ENCODE measurements around the gene ECPAS.
"Not testable (repeated sequence)": the region's sequence is repeated elsewhere in the genome, so short reads cannot be mapped to it uniquely, and the experiment has no call there.

Gene ECPAS

DNA sequence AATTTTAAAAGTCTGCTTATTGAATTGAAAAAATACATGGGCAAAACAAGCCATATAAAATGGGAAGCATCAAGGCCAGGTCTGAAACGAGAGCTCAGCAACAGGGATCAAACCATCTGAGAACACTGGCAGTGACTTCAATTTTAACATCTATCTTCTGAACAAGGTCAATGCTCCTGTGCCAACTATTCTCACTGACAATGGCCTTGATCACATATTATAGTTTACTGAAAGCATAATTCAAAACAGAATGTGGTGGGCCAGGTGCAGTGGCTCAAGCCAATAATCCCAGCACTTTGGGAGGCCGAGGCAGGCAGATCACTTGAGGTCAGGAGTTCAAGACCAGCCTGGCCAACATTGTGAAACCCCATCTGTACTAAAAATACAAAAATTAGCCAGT lies 9.0 kb downstream of the ECPAS start:
- DNase-seq, result no peak

DNA sequence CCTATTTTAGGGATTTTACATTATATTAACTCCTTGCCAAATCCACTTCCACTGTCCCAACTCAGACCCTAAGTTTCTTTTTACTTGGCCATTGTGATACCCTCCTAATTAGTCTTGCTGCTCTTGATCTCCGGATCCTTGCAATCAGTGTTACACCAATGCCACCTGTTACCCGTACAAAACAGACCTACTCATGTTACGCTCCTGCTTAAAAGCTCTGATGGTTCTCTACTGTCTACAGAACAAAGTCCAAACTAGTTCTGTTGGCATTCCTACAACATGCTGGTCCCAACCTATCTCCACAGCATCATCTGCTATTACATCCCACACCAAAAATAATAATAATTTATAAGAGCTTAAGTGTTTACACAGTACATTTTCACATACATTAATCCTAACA lies 9.8 kb downstream of the ECPAS start:
- peak in 1 of 3 experiments; percentile 1 for DNase-seq

DNA sequence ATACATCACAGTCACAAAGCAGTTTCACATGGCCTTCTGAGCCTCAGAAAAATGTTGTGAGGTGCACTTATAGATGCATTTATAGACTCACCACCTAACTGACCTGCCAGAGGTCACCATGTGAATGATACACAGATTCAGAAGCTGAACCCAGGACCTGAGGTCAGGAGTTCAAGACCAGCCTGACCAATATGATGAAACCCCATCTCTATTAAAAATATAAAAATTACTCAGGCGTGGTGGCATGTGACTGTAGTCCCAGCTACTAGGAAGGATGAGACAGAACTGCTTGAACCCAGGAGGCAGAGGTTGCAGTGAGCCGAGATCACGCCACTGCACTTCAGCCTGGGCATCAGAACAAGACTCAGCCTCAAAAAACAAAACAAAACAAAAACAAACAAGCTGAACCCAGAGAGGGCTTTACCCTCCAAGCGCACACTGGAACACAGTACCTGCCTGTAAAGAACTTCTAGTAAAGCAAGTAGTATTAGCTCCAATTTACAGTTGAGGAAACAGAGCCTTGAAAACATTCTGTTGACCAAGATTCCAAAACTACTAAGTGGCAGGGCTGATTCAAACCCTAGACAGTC lies 16.3 kb downstream of the ECPAS start:
- no peak for DNase-seq

DNA sequence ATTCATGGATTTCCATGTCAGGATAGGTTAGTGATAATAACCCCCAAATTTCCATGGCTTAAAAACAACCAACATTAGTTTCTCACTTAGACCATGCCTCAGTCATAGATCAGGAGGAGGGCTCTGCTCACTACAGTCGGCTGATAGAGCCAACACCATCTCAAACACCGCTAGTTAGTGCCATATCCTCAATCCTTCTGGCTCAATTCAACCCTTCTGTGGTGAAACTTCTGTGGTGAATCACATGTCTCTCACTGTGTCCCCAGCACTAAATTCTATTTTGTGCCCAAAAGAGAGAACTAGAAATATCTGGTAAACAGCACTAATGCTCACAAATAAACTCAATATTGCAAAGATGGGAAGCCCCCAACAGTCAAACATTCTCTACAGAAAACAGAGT lies 21.1 kb downstream of the ECPAS start:
- DNase-seq, result no peak

DNA sequence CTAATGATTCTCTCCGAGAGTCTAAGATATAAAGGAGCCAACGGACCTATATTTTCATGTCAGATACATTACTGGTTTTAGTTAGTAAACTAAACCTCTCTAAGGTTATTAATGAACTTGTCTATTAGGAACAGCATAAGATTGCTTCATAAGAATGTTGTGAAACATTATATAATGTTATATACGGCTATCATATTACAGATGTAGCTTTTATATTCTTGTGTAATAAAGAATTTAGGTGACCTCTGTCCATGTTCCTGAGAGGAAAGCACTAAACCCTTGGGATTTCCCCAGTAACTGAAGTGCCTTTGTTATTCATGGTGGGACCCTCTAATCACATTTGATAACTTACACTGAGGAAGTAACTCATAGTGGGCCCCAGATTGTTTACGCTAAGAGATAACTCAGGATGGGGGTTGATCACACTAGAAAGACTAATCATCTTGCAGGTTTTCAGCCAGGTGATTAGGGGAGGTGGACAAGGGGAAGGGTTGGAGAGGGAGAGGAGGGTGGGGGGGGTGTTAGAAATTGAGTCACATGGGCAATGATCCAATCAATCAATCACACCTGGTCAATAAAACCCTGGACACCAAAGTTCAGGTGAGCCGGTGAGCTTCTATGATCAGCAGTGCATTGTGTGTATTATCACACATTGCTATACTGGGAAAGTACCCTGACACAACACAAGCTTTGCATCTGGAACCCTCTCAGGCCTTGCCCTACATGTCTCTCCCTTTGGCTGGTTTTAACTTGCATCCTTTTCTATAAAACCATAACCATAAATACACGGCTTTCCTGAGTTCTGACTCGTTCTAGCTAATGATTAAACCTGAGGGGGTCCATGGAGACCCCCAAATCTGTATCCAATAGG lies 25.8 kb downstream of the ECPAS start:
- DNase-seq, result no peak

DNA sequence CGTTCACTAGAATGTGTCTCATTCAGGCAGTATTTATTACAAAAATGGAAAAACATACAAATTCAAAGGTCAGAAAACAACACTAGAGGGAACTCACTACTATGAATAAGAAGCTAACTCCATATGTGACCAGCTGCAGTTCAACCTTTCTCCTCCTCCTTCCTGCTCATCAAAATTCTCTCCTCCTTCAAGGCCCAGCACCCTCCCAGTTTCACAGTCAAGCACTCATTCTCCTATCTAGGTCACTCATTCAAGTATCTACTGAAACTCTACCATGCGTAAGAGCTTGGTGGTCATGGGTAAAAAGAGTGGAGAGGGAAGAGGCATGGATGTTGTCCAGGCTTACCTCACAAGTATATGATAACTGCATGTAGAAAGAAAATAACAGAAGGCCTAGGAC lies 27.7 kb downstream of the ECPAS start:
- no peak for DNase-seq

DNA sequence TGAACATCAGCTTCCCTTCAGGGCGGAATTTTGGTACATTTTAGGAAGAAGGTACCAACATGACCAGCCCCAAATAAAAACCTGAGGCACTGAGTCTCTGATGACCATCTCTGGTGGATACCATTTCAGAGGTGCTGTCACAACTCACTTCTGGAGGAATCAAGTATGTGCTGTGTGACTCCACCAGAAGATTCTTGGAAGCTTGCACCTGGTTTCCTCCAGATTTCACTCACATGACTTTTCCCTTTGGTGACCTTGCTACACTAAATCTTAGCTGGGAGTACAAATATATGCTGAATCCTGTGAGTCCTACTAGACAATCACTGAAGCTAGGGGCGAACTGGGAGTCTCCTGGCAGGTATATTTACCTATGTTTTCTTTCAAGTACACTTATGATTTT lies 28.5 kb downstream of the ECPAS start:
- no peak for DNase-seq

DNA sequence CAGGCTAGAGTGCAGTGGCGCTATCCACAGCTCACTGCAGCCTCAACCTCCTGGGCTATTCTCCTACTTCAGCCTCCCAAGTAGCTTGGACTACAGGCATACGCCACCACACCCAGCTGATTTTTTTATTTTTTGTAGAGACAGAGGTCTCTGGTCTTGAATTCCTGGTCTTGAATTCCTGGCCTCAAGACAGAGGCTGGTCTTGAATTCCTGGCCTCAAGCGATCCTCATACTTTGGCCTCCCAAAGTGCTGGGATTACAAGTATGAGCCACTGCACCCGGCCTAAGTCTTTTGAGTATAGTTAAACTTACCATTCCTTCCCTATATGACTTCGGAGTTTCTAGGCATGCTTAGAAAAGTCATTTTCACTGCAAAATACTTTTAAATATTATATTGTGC lies 29.4 kb downstream of the ECPAS start:
- no peak for DNase-seq

DNA sequence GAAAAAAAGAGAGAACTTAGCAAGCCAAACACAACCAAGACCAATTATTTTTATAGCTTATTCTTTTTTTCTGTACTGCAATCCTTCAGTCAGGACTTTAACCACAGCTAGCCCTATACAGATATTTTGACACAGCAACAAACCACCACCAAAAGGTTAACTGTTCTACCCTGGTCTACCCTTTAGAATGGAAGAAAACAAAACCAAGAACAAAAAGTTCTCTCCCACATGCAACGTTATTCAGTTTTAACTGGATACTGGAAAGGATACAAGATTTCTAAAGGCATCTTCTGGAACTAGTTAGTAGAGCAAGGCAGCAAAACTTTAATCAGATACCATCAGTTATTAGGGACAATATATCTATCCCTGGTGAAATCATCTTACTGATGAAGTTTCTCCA lies 32.6 kb downstream of the ECPAS start:
- no peak for DNase-seq

DNA sequence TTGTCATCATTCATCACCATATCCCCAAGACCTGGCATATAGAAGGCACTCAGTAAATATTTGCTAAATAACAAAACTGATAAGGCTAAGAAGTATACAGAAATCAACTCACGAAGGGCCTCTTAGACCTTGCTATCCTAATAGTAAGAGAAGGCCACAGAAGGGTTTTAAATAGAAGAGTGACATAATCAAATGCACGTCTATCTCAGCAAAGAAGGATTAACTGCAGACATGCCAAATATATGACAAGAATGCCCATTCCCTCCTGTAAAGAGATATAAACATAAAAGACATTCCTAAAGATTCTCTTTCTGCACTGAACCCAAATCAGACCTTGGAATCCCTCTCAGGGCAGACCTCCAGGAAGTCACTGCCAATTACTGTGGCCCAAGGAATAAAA lies 34.1 kb downstream of the ECPAS start:
- no peak for DNase-seq

DNA sequence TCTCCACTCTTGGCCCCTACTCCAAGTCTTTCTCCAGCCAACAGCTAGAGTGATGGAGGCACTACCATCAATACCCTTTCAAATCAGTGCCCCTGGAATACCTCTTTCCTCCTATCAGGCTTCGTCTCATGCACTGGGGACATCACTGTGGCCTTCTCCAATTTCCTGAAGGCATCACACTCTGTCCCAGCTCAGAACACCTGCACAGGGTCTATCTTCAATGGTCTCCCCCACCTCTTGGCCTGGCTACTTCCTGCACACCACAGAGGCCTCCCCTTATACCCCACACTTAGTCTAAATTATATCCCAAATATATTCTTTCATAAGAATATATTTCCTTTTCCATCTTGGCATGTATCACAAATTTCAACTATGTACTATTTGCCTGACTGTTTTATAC lies 34.5 kb downstream of the ECPAS start:
- no peak for DNase-seq

DNA sequence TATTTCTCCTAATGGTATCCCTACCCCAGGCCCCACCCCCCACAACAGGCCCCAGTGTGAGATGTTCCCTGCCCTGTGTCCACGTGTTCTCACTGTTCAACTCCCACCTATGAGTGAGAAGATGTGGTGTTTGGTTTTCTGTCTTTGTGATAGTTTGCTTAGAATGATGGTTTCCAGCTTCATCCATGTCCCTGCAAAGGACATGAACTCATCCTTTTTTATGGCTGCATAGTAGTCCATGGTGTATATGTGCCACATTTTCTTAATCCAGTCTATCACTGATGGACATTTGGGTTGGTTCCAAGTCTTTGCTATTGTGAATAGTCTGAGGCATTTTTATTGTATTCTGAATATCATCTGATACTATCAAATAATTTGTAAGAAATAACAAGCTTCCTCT lies 38.4 kb downstream of the ECPAS start:
- DNase-seq, result not testable (repeated sequence)

DNA sequence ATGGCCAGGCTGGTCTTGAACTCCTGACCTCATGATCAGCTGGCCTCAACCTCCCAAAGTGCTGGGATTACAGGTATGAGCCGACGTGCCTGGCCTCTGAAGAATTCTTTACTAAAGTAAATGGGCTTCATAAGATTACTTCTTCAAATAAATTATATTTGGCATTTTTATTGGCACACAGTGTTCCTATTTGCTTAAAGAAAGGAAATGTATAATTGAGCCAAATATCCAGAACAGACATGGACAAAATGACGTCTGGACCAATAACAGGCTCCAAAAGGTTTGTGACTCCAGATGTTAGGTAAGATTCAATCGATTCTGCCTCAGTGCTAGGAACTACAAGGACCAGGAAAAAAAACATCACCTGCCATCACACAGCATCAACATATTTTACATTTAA lies 40.7 kb downstream of the ECPAS start:
- no peak for DNase-seq

DNA sequence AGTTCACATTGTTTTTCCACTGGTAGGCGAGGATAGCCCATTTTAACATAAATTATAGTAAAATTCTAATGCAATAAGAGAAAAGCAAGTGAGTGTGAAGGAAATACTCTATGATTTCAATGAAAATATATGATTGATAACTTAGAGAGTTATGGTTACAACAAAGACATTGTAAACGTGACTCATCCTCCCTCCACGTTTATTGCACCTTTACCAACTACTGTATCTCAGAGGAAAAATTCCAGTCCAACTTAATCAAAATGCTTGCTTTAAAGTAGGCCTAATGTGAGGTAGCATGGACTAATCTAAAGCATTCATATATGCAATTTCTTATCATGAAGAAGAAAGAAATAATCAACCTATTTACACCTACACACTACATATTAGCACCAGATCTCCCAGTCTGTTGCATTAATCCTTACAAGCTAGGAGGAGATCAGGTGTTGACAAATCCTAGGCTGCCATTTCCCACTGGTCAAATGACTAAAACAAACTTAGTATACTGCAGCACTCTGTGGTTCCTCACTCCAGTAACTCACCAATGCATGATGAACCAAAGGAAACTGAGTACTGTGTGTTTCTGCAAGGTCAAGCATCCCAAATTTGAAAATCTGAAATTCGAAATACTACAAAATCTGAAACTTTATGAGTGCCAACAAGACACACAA lies 41.7 kb downstream of the ECPAS start:
- no peak for DNase-seq

DNA sequence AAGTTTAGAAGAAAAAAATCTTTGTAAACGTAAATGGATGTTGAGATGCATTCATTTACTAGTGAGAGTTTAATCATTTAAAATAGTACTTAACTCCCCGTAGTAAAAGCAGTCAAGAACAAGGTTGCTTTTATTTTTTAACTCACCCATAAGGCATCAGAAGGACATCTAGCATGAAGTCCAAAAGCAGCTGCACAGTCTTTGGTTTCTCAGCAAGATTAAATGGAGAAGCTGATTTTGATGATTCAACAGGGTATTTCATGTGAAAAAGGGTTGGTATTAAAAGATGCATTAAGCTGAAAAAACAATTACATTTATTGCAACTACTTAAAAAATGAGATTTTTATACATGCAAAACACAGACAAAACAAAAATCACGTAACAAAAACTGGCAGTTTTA lies 44.0 kb downstream of the ECPAS start:
- no peak for DNase-seq

DNA sequence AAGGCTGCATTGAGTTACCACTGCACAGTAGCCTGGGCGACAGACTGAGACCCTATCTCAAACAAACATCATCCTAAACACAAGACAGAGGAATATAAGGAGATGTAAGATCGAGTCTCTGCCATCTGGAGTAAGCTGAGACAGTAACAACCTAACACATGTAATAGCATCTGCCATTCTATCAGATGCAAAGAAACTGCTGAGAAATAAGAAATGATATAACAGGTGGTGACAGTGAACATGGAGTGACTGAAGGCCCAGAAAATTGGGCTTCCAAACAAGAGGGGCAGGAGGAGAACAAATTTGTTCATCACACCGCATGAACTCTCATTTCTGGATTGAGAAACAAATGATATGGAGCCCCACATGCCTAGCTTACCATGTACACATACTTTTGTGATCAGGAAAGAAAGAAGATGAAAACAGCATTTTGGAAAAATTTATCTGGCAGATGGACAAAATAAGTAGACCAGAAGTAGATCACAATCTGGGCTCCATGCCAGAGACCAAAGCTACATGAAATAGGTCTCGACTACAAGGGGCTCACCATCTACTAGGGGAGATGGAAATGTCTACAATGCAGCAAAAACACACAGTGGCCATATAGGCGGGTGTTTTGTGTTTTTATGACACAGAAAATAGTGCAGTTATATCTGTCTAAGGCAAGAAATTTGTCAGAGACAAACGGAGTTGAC lies 45.5 kb downstream of the ECPAS start:
- no peak for DNase-seq

DNA sequence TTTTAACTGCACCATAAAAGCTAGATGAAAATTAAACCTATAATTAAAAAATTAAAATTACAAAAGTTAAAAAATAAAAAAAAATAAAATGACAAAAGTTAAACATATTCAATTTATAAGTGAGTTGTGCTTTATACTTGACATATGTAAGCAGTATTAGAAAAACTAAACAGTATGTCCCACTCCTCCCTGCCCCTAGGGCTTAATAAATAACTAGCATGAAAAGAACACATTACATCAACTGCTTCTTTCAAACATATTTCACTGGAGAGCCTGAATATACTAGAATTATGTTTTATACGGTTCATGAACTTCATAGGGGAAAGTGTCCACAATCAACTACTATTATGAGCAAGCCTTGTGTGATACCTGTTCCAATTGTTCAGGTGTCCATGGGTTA lies 47.6 kb downstream of the ECPAS start:
- peak in 1 of 3 experiments; percentile 33 for DNase-seq

DNA sequence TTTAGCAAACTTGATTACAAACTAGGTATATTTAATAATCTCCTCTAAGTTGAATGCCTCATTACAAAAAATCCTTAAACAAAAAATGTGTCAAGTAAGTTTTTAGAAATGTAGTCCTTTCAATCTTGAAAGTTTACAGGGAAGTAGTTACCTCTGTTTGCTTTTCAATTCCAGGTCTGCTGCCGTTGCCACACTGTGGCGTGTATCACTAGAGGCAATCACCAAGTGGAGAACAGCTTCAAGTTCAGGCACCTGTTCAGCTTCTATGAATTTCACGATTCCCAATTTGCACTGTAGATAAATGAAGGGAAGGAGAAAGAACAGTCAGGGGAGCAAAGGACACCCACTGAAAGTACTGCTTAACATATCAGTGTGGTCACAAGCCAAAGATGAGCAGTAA lies 51.1 kb downstream of the ECPAS start:
- DNase-seq, result no peak

DNA sequence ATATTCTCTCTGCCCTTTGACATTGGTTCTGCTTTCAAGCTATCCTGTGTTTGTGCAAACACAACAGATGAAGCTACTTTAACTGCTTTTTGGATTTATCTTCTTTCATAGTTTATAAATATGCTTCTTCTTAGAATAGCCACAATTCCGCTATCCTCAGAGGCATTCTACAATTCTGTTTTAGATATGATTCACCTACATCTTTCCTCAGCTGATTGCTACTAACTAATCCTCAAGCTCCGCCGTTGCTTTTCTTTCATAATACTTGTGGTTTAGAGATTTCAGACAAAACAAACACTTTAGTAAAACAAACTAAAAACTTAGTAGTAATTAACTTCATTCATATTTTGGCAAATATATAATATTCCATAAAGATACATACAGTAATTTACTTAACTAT lies 52.5 kb downstream of the ECPAS start:
- DNase-seq, result no peak

DNA sequence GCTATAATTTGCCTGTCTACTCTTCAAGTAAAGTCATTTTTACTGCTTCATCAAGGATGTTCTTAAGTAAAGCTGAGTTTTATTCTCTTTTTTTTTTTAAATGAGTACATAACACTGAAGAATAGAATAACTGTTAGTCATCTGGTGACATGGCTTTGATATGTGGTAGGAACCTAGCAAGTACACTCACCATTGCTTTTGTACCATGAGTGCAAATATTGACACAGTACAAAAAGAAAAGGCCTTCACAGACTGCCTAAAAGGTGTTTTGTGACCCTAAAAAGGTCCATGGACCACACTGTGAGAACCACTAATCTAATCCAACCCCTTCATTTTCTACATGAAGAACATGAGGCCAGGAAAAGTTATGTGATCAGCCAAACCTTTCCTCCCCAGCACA lies 55.0 kb downstream of the ECPAS start:
- no peak for DNase-seq

DNA sequence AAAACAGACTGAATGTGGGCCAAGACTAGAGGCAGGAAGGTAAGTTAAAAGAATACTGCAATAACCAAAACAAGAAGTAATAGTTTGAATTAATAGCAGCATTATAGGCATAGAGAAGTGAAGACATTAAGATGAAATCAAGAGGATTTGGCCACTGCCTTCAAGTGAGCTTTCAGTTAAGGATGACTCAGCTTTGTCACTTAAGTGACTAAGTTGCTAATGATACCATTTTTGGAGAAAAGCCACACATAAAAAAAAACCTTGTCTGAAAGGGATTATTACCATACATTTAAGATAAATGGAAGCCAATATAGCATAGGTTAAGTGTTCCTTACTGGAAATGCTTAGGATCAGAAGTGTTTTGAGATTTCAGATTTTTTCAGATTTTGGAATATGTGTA lies 57.0 kb downstream of the ECPAS start:
- no peak for DNase-seq

DNA sequence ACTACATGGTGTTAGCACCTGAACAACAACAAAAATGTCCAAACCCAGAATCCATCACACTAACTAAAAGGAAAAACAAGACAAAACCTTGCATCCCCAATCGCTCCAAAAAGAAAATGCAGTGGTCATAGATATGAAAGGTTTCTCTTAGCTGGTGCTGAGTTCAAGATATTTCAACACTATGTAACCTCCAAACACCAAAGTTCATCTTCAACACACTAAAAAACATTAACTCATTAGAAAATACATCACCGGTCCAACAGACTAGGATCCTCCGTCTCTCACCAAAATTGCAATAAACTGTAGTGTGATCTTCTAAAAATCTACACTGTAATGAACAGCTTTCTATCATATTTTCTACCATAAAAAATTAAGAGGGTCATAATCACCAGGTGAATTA lies 60.8 kb downstream of the ECPAS start:
- DNase-seq, result no peak

DNA sequence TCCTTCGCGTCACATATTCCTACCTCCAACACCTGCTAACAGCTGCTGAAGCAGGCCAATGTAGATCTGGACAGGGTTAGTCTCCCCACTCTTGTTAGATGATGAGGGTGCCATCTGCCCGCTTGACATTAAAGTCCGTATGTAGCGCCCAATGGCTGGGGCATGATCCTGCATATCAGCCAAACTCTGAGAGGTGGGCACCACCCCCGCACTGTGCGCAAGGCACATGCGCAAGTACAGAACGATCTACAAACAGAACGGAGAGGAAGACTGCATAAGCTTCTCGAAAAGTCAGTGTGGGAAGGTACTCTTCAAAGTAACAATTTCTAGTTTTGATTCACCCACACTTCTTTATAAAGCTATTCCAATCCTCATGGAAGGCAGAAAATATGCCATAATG lies 69.8 kb downstream of the ECPAS start:
- no peak for DNase-seq

DNA sequence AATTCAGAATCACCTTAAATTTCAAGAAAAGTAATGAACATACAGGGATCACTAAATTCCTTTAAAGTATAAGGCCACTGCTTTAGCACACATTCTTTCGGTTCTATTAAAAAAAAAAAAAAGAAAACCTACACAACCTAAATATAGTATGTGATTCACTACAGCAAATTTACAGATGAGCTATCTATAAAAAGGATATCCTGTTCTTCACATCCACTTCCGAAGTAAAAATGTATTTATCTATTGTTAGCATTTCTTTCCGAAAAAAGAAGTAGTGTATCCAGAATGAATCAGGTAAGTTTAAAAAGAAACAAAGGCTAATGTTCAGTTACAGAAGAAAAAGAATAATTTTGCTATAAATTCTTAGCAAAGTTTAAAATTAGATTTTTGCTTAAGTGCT lies 70.2 kb downstream of the ECPAS start:
- no peak for DNase-seq
